Calu3 (cell line): Measurements from ENCODE around the gene SLC44A4. TPM values are rescaled to one million over a fixed set of nuclear protein-coding genes. Genes with fewer than 3 reads are reported as not detected.

ENCODE experiments used
- BruUV-seq: library from RNA; stranded (reverse); fragments of 400-500 nt; replicated peaks from 2 replicates; lab custom pipeline; 2021; lab: Mats Ljungman, UMichigan
- CTCF ChIA-PET: fragments of 300-600 bp; sonication (Branson Sonifier 250); formaldehyde crosslinking; loops from one replicate; lab custom pipeline; 2022; ENCODE audit warnings: antibody characterized with exemption; lab: Charles Lee
- DNase-seq: peaks from one replicate; pipeline ENCODE4 v3.0.0; 2022
- H3K27ac Mint-ChIP-seq: one replicate; pipeline ENCODE4 v1.8.0; 2022; ENCODE audit warnings: mixed read lengths; ENCODE audit not compliant: unreplicated experiment
- H3K27me3 Mint-ChIP-seq: one replicate; pipeline ENCODE4 v1.8.0; 2022; ENCODE audit warnings: mixed read lengths; ENCODE audit not compliant: unreplicated experiment
- H3K36me3 Mint-ChIP-seq: one replicate; pipeline ENCODE4 v1.8.0; 2022; ENCODE audit warnings: mild to moderate bottlenecking, moderate library complexity, mixed read lengths; ENCODE audit not compliant: insufficient read depth, unreplicated experiment
- H3K4me1 Mint-ChIP-seq: one replicate; pipeline ENCODE4 v1.8.0; 2022; ENCODE audit warnings: mild to moderate bottlenecking, low read depth, mixed read lengths; ENCODE audit not compliant: unreplicated experiment
- H3K4me3 Mint-ChIP-seq: one replicate; pipeline ENCODE4 v1.8.0; 2022; ENCODE audit warnings: mild to moderate bottlenecking, low read depth, moderate library complexity, mixed read lengths; ENCODE audit not compliant: unreplicated experiment
- H3K9me3 Mint-ChIP-seq: one replicate; pipeline ENCODE4 v1.8.0; 2022; ENCODE audit warnings: low read depth, mixed read lengths; ENCODE audit not compliant: unreplicated experiment
- intact Hi-C: fragments of 100-400 bp; cut with micrococcal nuclease; formaldehyde crosslinking; loops from one replicate; pipeline ENCODE4 v1.10.0; 2022; ENCODE audit not compliant: unreplicated experiment
- total RNA-seq: library from RNA; stranded (reverse); gene quantifications from 2 replicates; pipeline ENCODE4 v1.2.3, GENCODE V29; 2022
- TF ChIP-seq, protein P1 (sequence below): fragments of 200-600 bp; IDR thresholded peaks from one replicate; pipeline ENCODE4 v1.8.0; 2022; ENCODE audit warnings: antibody characterized with exemption; ENCODE audit not compliant: unreplicated experiment

SLC44A4 gene
- total RNA-seq, 1 experiment from 2014 or later, result 185 TPM

DNA sequence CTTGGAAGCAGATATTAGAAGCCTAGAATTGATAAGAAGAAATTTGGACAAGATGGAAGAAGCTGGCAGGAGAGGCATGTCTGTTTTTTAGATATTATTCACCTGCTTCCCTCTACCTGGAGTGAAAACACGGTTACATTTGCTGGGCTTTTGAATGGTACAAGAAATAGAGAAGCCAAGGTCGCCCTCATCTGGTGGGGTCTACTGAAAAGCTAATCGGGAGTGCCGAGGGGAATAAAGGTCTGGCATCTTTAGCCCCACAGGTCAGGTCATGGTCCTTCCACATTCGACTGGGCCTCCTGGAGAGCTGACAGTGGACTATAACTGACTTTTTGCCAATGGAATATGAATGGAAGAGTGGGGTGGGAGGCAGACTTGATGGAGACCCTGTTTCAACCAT, 44.1 kb upstream of the SLC44A4 start:
- TF ChIP-seq, protein P1, sequence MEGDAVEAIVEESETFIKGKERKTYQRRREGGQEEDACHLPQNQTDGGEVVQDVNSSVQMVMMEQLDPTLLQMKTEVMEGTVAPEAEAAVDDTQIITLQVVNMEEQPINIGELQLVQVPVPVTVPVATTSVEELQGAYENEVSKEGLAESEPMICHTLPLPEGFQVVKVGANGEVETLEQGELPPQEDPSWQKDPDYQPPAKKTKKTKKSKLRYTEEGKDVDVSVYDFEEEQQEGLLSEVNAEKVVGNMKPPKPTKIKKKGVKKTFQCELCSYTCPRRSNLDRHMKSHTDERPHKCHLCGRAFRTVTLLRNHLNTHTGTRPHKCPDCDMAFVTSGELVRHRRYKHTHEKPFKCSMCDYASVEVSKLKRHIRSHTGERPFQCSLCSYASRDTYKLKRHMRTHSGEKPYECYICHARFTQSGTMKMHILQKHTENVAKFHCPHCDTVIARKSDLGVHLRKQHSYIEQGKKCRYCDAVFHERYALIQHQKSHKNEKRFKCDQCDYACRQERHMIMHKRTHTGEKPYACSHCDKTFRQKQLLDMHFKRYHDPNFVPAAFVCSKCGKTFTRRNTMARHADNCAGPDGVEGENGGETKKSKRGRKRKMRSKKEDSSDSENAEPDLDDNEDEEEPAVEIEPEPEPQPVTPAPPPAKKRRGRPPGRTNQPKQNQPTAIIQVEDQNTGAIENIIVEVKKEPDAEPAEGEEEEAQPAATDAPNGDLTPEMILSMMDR, result no peak
- Mint-ChIP-seq H3K4me3 (no peak overlapping the region), H3K36me3 (no peaks in the 10 kb centered on the region), H3K4me1 (peaks cover 14% of the 10 kb centered on the region), H3K27me3 (no peaks in the 10 kb centered on the region), H3K9me3 (no peaks in the 10 kb centered on the region), H3K27ac (no peak overlapping the region)
- DNase-seq, result peak; percentile 53
- intact Hi-C loops, result no loop called here
- CTCF ChIA-PET, result interaction anchor here (0.6 to 2.0 kb wide), 4 partner anchors 23 to 242 kb away, joined by 3 to 8 read pairs (median 6); partner anchors contain the start of genes CFB and LY6G5C
- no TSS peak for BruUV-seq

DNA sequence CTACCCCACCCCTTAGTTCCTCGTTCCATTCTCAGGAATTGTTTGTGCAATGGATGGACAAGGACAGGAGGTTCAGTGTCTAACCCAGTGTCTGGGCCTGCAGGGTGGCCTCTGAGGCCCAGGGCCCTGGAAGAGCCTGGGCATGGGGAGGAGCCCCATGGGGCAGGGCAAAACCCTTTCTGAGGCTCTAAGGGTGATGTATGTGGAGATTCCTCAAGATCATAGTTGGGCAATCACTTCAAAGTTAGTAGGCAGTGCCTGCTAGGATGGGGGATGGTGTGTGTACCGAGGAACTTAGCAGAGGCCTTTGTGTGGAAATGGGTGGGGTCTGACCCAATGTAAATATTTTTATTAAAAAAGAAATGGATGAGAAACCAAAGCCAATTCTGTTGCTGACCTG, 42.0 kb upstream of the SLC44A4 start:
- H3K27me3 Mint-ChIP-seq, result no peaks in the 10 kb centered on the region
- H3K27ac Mint-ChIP-seq, result no peak overlapping the region
- intact Hi-C loops, result no loop called here
- H3K9me3 Mint-ChIP-seq, result no peaks in the 10 kb centered on the region
- BruUV-seq, result no TSS peak
- no peak overlapping the region for H3K4me3 Mint-ChIP-seq
- peaks cover 13% of the 10 kb centered on the region for H3K4me1 Mint-ChIP-seq
- TF ChIP-seq, protein P1, result no peak
- H3K36me3 Mint-ChIP-seq, result no peaks in the 10 kb centered on the region
- no peak for DNase-seq
- CTCF ChIA-PET, result interaction anchor here (1.2 kb wide), 2 partner anchors 25 to 31 kb away, joined by 3 to 5 read pairs; partner anchors contain the start of gene CFB

DNA sequence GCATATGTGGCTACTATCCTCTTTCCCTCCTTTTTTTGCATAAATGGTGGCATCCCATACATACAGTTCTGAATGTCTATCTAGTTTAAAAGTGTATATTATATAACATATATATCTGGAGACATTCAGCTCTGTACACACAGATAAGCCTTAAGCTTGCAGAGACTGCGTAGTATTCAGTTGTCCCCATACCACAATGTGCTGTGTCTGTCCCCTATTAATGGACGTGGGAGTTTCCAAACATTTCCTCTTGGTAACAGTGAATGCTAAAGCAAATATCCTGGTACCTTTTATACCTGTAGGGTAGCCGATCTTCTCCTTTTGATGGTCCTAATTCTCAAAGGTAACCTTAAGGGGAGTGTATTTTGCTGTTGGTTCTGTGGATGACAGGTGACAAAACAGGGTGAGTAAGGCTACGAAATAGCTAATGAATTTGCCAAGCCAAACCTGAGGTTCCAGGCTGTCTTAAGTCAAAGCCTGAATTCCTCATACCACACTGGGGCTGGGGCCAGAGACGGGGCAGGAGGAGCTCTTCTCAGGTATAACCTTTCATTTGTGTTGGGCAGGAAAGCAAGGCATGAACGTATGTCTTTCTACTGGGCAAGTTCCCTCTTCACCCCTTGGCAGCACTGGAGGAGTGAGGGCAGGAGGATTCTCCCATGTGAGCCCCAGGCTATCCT, 41.0 kb upstream of the SLC44A4 start:
- TF ChIP-seq, protein P1, result no peak
- H3K36me3 Mint-ChIP-seq, result no peaks in the 10 kb centered on the region
- intact Hi-C loops, result no loop called here
- H3K27ac Mint-ChIP-seq, result no peak overlapping the region
- no peaks in the 10 kb centered on the region for H3K27me3 Mint-ChIP-seq
- peak; percentile 36 for DNase-seq
- H3K4me1 Mint-ChIP-seq, result peaks cover 21% of the 10 kb centered on the region
- no peak overlapping the region for H3K4me3 Mint-ChIP-seq
- BruUV-seq, result no TSS peak
- H3K9me3 Mint-ChIP-seq, result peaks cover 2% of the 10 kb centered on the region
- CTCF ChIA-PET, result interaction anchor here (0.9 to 1.4 kb wide), 3 partner anchors 13 to 128 kb away, joined by 3 to 8 read pairs (median 3); partner anchors contain the start of gene CFB

DNA sequence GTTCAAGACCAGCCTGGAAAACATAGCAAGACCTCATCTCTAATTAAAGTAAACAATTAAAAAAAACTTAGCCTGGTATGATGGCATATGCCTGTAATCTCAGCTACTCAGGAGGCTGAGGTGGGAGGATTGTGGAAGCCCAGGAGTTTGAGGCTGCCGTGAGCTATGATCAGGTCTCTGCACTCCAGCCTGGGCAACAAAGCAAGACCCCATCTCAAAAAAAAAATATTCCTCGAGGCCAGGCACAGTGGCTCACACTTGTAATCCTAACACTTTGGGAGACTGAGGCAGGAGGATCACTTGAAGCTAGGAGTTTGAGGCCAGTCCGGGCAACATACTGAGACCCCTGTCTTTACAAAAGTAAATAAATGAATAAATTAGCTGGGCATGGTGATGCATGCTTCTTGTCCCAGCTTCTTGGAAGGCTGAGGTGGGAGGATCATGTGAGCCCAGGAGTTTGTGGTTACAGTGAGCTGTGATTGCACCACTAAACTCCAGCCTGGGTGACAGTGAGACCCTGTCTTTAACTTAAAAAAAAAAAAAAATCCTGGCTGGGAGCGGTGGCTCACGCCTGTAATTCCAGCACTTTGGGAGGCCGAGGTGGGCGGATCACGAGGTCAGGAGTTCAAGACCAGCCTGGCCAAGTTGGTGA, 39.4 kb upstream of the SLC44A4 start:
- TF ChIP-seq, protein P1, result no peak
- CTCF ChIA-PET, result interaction anchor here (0.7 to 1.9 kb wide), 3 partner anchors 8 to 40 kb away, joined by 3 to 5 read pairs (median 5); no protein-coding TSS in a partner anchor
- no peak overlapping the region for H3K27ac Mint-ChIP-seq
- DNase-seq, result no peak
- peaks cover 21% of the 10 kb centered on the region for H3K4me1 Mint-ChIP-seq
- intact Hi-C loops, result no loop called here
- no TSS peak for BruUV-seq
- H3K36me3 Mint-ChIP-seq, result no peaks in the 10 kb centered on the region
- peaks cover 2% of the 10 kb centered on the region for H3K9me3 Mint-ChIP-seq
- H3K27me3 Mint-ChIP-seq, result no peaks in the 10 kb centered on the region
- H3K4me3 Mint-ChIP-seq, result no peak overlapping the region
